Measurements from ENCODE around the gene LPAR4. TPM values are rescaled to one million over a fixed set of nuclear protein-coding genes. Genes with fewer than 3 reads are reported as not detected.
"Not testable (repeated sequence)": the region's sequence is repeated elsewhere in the genome, so short reads cannot be mapped to it uniquely, and the experiment has no call there.

The LPAR4 gene
- total RNA-seq, 2 donors from 2014 or later = not detected

DNA sequence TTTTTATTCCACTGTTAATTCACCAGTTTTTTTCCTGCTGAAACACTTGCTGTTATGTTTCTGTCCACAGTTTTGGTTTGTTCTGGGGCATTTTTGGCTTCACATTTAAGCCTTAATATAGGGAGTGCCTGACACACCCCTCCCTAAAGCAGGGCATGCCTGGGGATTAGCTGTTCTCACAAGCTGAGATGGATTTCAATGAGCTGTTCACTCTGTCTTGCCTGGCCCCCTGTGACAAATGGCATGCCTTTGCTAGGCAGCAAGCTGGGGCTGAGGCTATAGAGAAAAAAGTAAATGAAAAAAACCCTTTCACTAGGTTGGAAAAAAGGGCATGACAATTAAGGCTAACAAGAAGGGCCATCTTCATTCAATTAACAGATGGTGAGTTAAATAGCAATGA lies 22.4 kb downstream of the LPAR4 start:
- no peaks in the 10 kb centered on the region for H3K4me1 Mint-ChIP-seq (ENCODE audit: low read depth)
- no peak overlapping the region for H3K4me3 Mint-ChIP-seq
- no peaks in the 10 kb centered on the region for H3K36me3 Mint-ChIP-seq (ENCODE audit: insufficient read depth in 2 of 2)
- DNase-seq (no peak), ATAC-seq (replicated peaks in 1 of 2) (no peak)
- H3K27me3 Mint-ChIP-seq (ENCODE audit: low read depth) = no peaks in the 10 kb centered on the region
- no peaks in the 10 kb centered on the region for H3K9me3 Mint-ChIP-seq
- no peak overlapping the region for H3K27ac Mint-ChIP-seq

GRCh38 chrX:78796916-78797315 lies 49.4 kb downstream of the LPAR4 start:
- H3K36me3 Mint-ChIP-seq (ENCODE audit: insufficient read depth in 2 of 2) = peaks cover 3 to 6% of the 10 kb centered on the region in 2 donors
- ATAC-seq (replicated peaks in 1 of 2) (no peak), DNase-seq (no peak)
- H3K4me1 Mint-ChIP-seq (ENCODE audit: low read depth) = peaks cover 13% of the 10 kb centered on the region
- H3K27me3 Mint-ChIP-seq (ENCODE audit: low read depth) = peaks cover 10% of the 10 kb centered on the region
- no peak overlapping the region for H3K27ac Mint-ChIP-seq
- no peak overlapping the region for H3K4me3 Mint-ChIP-seq
- H3K9me3 Mint-ChIP-seq = peaks cover 0 to 2% of the 10 kb centered on the region in 2 donors

DNA sequence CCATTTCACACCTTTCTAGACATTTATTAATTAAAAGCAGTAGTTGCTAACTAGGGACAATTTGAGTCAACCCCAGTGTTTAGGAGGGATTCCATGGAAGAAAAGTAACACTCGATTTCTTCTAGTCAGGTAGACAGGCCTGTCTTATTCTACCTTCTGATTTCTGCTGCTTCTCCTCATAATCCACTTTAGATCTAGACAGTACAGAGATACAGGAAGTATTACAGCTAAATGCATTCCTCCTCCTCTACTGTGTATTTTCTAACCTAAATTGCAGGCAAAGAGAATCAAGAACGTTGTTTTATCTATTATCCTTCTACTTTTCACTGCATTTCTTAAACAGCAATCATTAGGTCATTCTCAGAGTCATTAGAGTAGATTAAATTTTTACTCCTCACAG lies 52.6 kb downstream of the LPAR4 start:
- Mint-ChIP-seq H3K27me3 (ENCODE audit: low read depth) (peaks cover 14% of the 10 kb centered on the region), H3K4me1 (ENCODE audit: low read depth) (peaks cover 13% of the 10 kb centered on the region), H3K36me3 (ENCODE audit: insufficient read depth in 2 of 2) (peaks cover 3 to 6% of the 10 kb centered on the region in 2 donors), H3K4me3 (no peak overlapping the region), H3K27ac (no peak overlapping the region), H3K9me3 (peaks cover 0 to 2% of the 10 kb centered on the region in 2 donors)
- DNase-seq (no peak), ATAC-seq (replicated peaks in 1 of 2) (no peak)

- Mint-ChIP-seq H3K27me3 (ENCODE audit: low read depth) (peaks cover 19% of the 10 kb centered on the region), H3K9me3 (peaks cover 0 to 2% of the 10 kb centered on the region in 2 donors), H3K4me3 (no peak overlapping the region), H3K27ac (no peak overlapping the region), H3K4me1 (ENCODE audit: low read depth) (peaks cover 13% of the 10 kb centered on the region), H3K36me3 (ENCODE audit: insufficient read depth in 2 of 2) (peaks cover 3 to 6% of the 10 kb centered on the region in 2 donors)
- DNase-seq (no peak), ATAC-seq (replicated peaks in 1 of 2) (no peak)
Observed at GRCh38 chrX:78800694-78801093, 53.2 kb downstream of the LPAR4 start.

GRCh38 chrX:78801522-78801921 lies 54.0 kb downstream of the LPAR4 start:
- no peak for DNase-seq
- Mint-ChIP-seq H3K4me3 (no peak overlapping the region), H3K4me1 (ENCODE audit: low read depth) (peaks cover 13% of the 10 kb centered on the region), H3K27ac (no peak overlapping the region), H3K36me3 (ENCODE audit: insufficient read depth in 2 of 2) (peaks cover 3 to 6% of the 10 kb centered on the region in 2 donors), H3K9me3 (peaks cover 0 to 2% of the 10 kb centered on the region in 2 donors), H3K27me3 (ENCODE audit: low read depth) (peaks cover 21% of the 10 kb centered on the region)
- ATAC-seq (replicated peaks in 1 of 2) = no peak

DNA sequence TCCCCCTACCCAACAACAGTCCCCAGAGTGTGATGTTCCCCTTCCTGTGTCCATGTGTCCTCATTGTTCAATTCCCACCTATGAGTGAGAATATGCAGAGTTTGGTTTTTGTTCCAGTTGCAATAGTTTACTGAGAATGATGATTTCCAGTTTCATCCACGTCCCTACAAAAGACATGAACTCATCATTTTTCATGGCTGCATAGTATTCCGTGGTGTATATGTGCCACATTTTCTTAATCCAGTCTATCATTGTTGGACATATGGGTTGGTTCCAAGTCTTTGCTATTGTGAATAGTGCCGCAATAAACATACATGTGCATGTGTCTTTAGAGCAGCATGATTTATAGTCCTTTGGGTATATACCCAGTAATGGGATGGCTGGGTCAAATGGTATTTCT lies 55.0 kb downstream of the LPAR4 start:
- peaks cover 21% of the 10 kb centered on the region for H3K27me3 Mint-ChIP-seq (ENCODE audit: low read depth)
- H3K36me3 Mint-ChIP-seq (ENCODE audit: insufficient read depth in 2 of 2) = not testable (repeated sequence)
- peaks cover 13% of the 10 kb centered on the region for H3K4me1 Mint-ChIP-seq (ENCODE audit: low read depth)

More for the DNA sequence above, 55.0 kb downstream of the LPAR4 start:
- not testable (repeated sequence) for H3K9me3 Mint-ChIP-seq; H3K4me3 Mint-ChIP-seq; ATAC-seq (replicated peaks in 1 of 2); H3K27ac Mint-ChIP-seq; DNase-seq

Other genes with a start within 250 kb of the LPAR4 start
- not detected for gene RTL3, start 88.4 kb upstream of the LPAR4 start, total RNA-seq
- gene P2RY10, start 197.7 kb downstream of the LPAR4 start, total RNA-seq = 10 to 100 TPM; 81.3 to 82.7 TPM

Measured in activated T-cell treated with anti-CD3 and anti-CD28 coated beads, Interleukin-2, amount 50 U/mL, for 72 hours (primary cell).